ENCODE results near the gene CNFN.

Gene CNFN

DNA sequence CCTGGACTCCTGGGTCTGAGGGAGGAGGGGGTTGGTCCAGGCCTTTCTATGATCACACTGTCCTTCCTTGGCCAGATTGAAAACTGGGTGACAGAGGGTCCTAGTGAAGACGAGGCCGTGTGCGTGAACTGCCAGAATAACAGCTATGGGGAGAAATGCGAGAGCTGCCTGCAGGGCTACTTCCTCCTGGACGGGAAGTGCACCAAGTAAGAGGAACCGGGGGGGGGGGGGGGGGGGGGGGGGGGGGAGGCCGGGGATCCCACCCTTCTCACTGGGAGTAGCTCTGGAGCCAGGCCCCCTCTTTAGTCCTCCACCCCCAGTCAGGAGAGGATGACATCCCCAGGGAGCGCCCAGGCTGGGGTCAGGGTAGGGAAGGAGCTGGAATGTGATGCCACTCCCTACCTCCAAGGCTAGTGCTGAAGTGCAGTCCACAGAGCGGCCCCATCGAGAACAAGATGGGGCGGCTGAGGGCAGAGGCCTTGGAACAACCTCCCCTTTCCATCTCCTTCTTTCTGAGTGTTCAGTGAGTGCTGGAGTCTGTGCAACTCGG lies 19.4 kb downstream of the CNFN start:
- DNase-seq: no peak

DNA sequence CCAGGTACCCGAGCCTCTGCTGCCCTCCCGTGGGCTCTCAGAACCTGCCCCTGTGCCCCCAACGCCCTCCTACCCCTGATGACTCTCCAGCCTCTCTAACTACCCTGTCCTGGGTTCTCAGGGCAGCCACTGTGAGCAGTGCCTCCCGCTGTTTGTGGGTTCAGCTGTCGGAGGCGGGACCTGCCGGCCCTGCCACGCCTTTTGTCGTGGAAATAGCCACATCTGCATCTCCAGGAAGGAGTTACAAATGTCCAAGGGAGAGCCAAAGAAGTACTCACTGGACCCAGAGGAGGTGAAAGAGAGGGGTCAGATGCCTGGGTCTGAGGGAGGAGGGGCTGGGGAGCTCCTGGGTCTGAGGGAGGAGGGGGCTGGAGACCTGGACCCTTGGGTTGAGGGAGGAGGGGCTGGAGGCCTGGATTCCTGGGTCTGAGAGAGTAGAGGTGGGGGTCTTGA lies 20.0 kb downstream of the CNFN start:
- no peak for DNase-seq

DNA sequence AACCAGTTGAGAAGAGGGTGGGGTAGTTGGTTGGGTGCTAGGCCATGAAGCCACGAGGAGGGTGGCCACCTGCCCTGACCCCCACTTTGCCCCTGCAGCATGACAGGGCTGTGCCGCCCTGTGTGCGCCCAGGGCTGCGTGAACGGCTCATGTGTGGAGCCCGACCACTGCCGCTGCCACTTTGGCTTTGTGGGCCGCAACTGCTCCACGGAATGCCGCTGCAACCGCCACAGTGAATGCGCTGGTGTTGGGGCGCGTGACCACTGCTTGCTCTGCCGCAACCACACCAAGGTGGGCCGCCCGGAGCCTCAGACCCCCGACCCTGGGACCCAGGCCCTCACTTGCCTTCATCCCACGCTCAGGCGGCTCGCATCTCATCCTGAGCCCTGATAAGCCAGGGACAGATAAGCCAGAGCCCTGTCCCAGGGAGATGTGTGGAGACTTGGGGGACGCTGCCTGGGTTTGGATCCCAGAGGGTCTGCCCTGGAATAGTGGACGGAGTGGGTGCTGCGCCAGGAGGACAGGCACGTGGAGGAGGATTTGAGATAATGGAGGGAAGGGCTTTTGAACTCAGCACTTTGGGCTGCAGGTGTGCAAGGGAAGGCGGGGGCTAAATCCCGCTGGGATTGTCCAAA lies 20.5 kb downstream of the CNFN start:
- DNase-seq: no peak

DNA sequence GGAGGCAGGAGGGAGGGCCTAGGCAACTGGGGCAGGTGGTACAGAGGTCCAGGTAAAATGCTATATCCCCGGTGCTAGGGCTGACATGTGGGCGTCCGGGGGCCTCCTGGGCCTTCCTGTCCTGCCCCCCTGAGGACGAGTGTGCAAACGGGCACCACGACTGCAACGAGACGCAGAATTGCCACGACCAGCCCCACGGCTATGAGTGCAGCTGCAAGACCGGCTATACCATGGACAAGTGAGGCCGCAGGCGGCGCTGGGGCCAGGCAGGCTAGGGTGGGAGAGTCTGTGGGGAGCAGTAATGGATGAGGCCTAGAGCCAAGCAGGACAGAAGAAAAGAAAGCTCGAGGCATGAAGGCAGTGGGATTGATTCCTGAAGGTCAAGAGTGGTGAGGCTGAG lies 21.3 kb downstream of the CNFN start:
- DNase-seq: no peak

DNA sequence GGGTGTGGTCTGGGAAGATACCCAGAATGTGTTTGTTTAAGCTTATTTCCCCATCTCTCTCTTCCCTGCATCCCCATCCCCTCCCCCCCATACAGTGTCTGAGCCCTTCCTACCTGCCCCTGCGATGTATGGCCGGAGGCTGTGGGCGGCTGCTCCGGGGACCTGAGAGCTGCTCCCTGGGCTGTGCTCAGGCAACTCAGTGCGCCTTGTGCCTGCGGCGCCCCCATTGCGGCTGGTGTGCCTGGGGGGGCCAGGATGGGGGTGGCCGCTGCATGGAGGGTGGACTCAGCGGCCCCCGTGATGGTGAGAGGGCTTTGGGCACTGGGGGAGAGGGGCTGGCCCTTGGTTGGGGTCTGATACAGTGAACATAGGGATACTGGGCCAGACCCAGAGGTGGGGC lies 21.7 kb downstream of the CNFN start:
- DNase-seq: no peak

DNA sequence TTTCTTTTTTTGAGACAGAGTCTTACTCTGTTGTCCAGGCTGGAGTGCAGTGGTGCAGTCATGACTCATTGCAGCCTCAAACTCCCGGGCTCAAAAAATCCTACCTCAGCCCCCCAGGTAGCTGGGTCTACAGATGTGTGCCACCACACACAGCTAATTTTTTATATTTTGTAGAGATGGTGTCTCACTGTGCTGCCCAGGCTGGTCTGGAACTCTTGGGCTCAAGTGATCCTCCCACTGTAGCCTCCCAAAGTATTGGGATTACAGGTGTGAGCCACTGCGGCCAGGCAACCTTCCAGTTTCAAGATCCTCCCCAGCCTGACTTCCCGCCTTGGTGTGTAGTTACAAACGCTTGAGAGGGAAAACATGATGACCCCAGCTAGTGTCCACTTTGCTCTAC lies 22.2 kb downstream of the CNFN start:
- no peak for DNase-seq

DNA sequence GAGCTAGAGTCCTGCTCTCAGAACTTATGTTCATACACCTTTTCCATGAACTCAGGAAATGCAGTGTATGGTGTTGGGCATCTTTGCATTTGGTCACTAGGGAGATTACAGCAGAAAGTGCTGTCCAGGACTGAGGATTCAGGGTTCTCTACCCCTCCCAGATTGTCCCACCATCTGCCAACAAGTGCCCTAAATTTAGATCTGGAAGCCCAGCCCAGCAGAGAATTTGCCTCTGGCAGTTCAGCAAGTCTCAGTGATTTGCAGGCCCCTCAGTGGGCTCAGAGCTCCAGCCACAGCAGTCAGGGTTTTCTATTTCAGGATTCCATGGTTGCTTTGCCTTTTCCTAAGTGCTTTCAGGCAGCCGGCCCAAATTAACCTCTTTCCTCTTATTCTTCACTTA lies 23.4 kb downstream of the CNFN start:
- no peak for DNase-seq

DNA sequence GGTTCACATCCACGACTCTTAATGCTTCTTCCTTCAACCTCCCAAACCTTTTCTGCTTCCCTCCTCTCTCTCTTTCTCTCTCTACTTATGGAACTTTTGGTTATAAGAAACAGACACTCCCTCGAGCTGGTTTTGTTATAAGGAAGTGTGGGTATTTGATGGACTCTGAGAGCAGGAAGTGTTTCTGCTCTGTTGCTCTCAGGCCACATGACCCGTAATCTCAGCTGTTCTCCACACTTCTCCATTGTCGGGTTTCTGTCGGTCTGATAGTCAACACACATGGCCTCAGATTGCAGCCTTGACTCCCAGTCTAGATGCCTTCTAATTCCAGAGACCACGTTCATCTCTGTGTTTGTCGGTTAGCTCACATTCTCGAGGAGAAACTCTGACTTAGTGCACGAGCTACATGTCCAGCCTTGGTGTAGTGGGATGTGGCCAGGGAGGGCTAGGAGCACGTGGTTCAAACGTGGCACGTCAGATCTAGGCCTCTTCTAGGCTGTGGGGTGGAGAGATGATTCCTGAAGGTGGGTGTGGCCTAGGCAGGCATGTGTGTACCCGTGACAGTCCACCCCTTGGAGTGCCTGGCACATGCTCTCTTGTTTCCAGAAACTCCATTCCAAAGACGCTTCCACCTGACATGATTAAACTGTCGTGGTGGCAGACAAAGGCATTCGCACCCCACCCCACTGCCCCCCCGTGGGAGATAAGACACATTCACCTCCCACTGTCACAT lies 26.3 kb downstream of the CNFN start:
- no peak for DNase-seq

DNA sequence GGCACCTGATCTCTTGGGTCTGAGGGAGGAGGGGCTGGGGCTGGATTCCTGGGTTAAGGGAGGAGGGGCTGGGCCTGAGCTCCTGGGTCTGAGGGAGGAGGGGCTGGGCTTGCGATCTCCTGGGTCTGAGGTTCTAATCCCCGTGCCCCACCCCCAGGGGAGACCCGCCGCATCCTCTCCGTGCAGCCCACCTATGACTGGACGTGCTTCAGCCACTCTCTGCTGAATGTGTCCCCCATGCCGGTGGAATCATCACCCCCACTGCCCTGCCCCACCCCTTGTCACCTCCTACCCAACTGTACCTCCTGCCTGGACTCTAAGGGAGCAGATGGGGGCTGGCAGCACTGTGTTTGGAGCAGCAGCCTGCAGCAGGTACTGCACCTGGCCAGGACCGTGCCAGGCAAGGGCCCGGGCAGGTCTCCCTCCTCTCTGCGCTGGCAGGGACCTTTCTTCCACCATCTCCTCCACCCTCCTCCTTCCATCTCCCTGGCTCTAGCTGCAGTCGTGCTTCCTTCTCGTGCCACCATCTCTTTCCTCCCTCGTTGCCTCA lies 27.1 kb downstream of the CNFN start:
- no peak for DNase-seq

DNA sequence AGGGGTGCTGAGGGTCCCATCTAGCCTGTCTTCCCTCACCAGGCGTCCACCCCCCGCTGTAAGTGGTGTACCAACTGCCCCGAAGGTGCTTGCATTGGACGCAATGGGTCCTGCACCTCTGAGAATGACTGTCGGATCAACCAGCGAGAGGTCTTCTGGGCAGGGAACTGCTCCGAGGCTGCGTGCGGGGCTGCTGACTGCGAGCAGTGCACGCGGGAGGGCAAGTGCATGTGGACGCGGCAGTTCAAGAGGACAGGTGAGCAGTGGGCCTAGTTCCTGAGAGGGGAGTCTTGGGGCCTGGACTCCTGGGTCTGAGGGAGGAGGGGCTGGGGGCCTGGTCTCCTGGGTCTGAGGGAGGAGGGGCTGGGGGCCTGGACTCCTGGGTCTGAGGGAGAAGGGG lies 27.8 kb downstream of the CNFN start:
- no peak for DNase-seq

DNA sequence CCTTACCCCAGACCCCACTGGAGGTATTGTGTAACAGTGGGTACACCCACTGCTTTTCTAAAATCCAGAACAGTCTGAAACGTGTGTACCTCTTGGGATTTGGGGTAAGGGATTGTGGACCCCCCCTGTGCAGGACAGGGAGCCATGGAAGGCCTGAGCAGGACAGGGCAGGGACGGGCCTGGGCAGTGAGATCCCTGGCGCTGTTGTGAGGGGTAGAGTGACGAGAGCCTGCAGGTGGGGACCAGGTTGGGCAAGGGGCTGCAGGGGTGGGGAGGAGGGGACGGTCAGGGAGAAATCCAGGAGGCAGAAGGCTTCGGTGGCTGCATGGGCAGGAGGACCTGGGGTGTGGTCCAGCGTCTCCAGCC lies 28.6 kb downstream of the CNFN start:
- DNase-seq: no peak

DNA sequence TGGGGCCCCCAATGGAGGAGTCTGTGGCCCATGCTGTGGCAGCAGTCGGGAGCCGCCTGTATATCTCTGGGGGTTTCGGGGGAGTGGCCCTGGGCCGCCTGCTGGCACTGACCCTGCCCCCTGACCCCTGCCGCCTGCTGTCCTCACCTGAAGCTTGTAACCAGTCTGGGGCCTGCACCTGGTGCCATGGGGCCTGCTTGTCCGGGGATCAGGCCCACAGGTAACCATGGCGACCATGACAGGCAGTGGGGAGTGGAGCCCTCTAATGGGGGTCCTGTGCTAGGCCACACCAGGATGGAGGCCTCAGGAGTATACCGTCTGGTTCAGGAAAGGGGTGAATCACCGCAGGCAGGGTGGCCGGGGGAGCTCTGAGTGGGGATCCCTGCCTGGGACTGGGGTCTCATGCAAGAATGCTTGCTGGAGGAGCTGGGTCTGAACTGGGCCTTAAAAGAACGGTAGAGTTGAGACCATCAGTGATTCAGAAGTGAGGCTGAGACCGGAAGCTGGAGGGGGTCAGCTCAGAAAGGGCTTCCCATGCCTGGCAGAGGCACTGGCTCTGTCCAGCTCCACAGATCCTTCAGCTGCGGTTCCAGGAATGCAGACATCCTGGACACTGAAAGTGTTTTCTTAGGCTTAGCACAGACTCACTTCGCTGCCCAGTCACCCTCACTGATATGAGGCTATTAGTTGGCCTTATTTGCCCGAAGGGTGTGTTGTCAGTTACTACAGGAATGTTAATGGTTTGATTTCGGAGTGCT lies 29.1 kb downstream of the CNFN start:
- no peak for DNase-seq

DNA sequence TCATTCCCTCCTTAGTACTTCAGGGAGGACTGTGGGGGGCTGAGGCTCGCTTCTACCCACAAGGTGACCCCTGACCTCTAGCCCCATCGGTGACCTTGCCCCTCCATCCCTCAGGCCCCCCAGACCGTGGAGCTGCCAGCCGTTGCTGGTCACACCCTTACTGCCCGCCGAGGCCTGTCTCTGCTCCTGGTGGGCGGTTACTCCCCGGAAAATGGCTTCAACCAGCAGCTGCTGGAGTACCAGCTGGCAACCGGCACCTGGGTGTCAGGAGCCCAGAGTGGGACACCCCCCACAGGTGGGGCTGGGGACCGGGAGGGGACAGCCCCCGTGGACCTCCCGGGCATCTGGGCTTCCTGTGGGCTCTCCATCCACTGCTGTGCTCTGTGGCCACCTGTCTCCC lies 32.8 kb downstream of the CNFN start:
- DNase-seq: no peak

DNA sequence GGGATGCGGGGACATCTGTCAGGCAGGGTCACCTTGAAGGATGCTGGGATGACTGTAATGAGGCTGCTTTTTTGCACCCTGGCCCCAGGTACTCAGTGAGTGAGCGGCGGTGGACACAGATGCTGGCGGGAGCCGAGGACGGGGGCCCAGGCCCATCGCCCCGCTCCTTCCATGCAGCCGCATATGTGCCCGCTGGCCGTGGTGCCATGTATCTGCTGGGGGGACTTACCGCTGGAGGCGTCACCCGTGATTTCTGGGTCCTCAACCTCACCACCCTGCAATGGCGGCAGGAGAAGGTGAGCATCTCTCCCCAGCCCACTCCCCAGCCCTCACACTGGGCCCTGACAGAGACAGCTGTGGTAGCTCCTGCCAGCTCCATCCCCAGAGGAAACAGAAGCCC lies 33.4 kb downstream of the CNFN start:
- DNase-seq: no peak

DNA sequence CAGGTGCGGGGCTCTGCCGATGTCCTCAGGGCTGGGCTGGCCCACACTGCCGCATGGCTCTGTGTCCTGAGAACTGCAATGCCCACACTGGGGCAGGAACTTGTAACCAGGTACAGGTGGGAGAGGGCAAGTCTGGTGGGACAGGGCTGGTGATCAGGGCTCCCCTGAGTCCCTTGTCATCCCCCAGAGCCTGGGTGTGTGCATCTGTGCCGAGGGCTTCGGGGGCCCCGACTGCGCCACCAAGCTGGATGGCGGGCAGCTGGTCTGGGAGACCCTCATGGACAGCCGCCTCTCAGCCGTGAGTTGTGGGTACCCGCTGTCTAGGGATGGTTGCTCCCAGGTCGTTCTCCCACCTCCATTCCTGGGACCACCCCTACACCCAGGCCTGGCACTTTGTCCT lies 34.2 kb downstream of the CNFN start:
- no peak for DNase-seq

DNA sequence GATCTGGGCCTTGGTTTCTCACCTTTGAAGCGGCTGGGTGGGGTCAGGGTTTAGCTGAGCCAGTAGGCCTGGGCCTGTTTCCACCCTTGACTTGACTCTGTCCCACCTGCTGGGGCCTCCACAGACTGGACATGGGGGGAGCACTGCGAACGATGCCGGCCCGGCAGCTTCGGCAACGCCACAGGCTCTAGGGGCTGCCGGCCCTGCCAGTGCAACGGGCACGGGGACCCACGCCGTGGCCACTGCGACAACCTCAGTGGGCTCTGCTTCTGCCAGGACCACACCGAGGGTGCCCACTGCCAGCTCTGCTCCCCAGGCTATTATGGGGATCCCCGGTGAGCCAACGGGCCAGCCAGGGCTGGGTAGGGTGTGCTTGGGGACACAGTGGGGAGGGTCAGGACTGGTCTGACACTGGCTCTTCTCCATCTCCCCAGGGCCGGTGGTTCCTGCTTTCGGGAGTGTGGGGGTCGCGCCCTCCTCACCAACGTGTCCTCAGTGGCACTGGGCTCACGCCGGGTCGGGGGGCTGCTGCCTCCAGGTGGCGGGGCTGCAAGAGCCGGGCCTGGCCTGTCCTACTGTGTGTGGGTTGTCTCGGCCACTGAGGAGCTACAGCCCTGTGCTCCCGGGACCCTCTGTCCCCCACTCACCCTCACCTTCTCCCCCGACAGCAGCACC lies 36.6 kb downstream of the CNFN start:
- DNase-seq: no peak

DNA sequence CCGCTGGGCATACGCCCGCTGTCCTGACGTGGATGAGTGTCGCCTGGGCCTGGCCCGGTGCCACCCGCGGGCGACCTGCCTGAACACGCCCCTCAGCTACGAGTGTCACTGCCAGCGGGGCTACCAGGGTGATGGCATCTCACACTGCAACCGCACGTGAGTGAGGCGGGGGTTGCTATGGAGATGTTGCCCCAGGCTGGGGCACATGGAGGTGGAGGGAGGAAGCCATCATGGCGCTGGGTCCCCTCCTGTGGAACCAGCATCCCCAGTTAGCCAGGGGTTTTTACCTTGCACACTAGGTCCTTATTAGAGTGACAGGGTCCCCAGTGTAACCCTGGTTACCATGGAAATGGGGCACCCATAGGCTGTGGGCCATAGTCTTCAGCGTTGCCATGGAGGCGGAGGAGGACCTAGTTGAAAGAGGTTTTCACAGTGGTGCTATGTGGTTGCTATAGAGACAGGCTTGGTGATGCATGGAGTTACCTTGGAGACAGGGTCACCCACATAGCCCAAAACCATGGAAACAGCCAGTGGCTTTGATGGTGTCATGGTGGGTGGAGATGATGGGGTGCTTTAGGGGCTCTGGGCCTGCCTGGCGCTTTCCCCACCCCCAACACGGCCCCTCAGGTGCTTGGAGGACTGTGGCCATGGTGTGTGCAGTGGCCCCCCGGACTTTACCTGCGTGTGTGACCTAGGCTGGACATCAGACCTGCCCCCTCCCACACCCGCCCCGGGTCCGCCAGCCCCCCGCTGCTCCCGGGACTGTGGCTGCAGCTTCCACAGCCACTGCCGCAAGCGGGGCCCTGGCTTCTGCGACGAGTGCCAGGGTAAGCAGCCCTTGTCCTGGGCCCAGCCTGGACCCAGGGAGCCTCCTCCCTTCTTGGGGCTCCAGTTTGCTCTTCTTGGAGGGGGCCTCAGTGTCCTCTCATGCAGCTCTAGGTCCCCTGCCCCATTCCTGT lies 37.5 kb downstream of the CNFN start:
- DNase-seq: no peak

DNA sequence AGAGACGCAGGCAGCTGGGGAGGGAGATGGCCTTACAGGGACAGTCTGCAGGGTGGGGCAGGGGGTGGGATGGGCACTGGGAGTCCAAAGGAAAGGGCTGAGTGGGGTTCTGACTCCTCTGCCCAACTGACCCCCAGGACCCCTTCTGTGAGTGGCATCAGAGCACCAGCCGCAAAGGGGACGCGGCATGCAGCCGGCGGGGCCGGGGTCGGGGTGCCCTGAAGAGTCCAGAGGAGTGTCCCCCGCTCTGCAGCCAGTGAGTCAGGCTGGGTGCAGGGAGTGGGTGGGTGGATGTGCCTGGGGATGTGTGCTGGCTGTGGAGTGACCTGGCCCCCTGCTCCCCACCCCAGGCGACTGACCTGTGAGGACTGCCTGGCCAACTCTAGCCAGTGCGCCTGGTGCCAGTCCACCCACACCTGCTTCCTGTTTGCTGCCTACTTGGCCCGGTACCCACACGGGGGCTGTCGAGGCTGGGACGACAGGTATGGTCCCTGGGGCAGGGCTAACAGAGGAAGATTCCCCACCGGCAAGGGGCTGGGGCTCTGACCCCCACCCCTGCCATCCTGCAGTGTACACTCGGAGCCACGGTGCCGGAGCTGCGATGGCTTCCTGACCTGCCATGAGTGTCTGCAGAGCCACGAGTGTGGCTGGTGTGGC lies 38.9 kb downstream of the CNFN start:
- no peak for DNase-seq

DNA sequence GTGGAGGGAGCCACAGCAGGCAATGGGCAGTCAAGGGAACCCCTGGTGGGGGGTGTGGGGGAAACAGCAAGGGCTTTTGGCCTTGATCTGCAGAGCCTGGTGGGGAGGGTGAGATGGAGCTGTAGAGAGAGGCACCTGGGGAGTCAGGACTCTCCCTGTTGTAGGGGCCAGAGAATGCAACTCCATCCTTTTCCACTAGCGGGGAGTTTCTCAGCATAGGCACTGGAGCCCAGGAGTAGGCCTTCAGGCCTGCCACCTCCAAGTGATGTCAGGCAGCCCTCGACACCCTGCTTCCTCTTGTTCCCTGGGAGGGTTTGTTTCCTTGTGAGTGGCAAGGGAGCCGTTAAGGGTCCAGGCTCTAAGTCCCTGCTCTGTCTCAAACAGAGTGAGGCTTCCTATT lies 39.7 kb downstream of the CNFN start:
- DNase-seq: no peak

DNA sequence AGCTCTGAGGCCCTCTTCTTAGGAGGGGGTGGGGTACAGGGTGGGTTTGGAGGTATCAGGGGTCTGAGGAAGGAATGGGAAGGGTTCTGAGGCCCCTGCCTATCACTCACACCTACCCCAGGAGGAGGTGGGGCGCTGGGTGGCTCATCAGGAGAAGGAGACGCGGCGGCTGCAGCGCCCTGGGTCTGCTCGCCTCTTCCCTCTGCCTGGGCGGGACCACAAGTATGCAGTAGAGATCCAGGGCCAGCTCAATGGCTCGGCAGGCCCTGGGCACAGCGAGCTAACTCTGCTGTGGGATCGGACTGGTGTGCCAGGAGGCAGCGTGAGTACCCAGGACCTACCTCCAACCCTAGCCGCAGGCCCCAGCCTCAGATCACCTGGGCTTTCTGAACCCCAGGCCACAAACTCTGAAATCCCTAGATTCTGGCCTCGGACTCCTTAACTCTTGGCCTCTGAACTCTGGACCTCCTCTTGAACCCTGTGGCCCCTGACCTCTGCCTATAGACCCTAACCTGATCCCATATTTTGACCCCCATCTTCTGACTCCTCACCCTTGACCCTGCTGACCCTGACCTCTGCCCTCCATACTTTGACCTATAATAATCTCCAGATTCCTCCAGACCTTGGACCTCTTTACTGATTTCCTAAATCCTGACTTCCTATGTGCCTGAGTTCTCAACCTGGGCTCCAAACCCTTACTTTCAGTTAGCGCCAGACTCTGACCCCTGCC lies 40.6 kb downstream of the CNFN start:
- DNase-seq: no peak

DNA sequence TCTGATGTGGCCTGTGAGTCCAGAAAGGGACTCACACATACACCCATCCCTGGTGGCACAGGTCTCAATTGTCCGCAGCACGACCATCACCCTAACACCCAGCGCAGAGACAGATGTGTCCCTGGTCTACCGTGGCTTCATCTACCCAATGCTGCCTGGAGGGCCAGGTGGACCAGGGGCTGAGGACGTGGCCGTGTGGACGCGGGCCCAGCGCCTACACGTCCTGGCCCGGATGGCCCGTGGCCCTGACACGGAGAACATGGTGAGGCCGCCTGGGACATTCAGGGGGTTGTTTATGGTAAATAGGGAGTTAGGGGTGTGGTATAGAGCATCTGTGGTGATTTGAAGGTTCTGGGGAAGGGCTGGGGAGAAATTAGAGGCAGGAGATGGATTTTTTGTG lies 41.9 kb downstream of the CNFN start:
- no peak for DNase-seq
